K562 (cell line): ENCODE data around the gene ARHGEF4. TPM values are rescaled to one million over a fixed set of nuclear protein-coding genes. Genes with fewer than 3 reads are reported as not detected.

ENCODE experiments used
- ATAC-seq: fragments of 200-7000 bp; cut with Tn5 transposase; 3 replicates; pipeline ENCODE4 v1.9.1; 2020; ENCODE audit warnings: moderate library complexity
- BruUV-seq: library from RNA; stranded (reverse); fragments of 400-500 nt; replicated peaks from 2 replicates; lab custom pipeline; 2021; lab: Mats Ljungman, UMichigan
- CTCF ChIA-PET: fragments of 300-600 bp; formaldehyde crosslinking; extraction: SDS; loops from one replicate; lab custom pipeline; 2021; ENCODE audit warnings: low intra/inter-chr PET ratio; lab: Yijun Ruan, JAX
- POLR2A ChIA-PET: fragments of 300-600, 350-650 bp; sonication (Branson Sonifier 250); formaldehyde crosslinking; extraction: SDS; loops from one replicate; lab custom pipeline; 2021; ENCODE audit warnings: antibody characterized with exemption, inconsistent platforms; lab: Yijun Ruan, JAX
- DNase-seq, 4 experiments: peaks; one replicate each; pipeline versions ENCODE4 v3.0.0 to v3.0.0-alpha.2; 2011 to 2018; ENCODE audit warnings: low spot score in 3 of 4, mixed read lengths in 3 of 4; ENCODE audit errors: extremely low read depth in 1 of 4
- FAIRE-seq: peaks from 2 replicates; lab custom pipeline; 2011; peaks lifted over from hg19 to GRCh38; lab: Jason Lieb, UNC
- H2AFZ ChIP-seq: 2 replicates; pipeline ENCODE4 v1.6.0; 2011; ENCODE audit warnings: low read depth, low read length, control low read depth, inconsistent platforms
- H3K27ac ChIP-seq: fragments of 200-600 bp; 3 replicates; pipeline ENCODE4 v1.8.0; 2011; ENCODE audit warnings: low read depth, mild to moderate bottlenecking, control low read depth, inconsistent platforms, low read length, moderate library complexity, mixed read lengths; ENCODE audit errors: extremely low read depth
- H3K27me3 ChIP-seq, 2 experiments: fragments of 300-600 bp in 1 of 2; 2 replicates in 1 of 2; 3 replicates in 1 of 2; pipeline versions ENCODE4 v1.6.0 to v1.8.0; 2011; ENCODE audit warnings: inconsistent platforms in 2 of 2, low read length in 2 of 2, mild to moderate bottlenecking in 1 of 2, mixed read lengths in 1 of 2, moderate library complexity in 1 of 2; ENCODE audit not compliant: control insufficient read depth in 2 of 2, insufficient read depth in 2 of 2
- H3K36me3 ChIP-seq: fragments of 300-600 bp; 3 replicates; pipeline ENCODE4 v1.8.0; 2011; ENCODE audit warnings: mild to moderate bottlenecking, low read length, inconsistent platforms; ENCODE audit not compliant: control insufficient read depth, insufficient read depth
- H3K4me1 ChIP-seq, 2 experiments: fragments of 200-600 bp in 1 of 2; replicated peaks in 1 of 2; 2 replicates in 1 of 2; 3 replicates in 1 of 2; pipeline versions ENCODE4 v1.5.1 to v1.8.0; 2011; ENCODE audit warnings: inconsistent platforms in 2 of 2, low read length in 2 of 2, mild to moderate bottlenecking in 1 of 2, mixed read lengths in 1 of 2, moderate library complexity in 1 of 2; ENCODE audit not compliant: control insufficient read depth in 2 of 2, insufficient read depth in 2 of 2
- H3K4me2 ChIP-seq: 2 replicates; pipeline ENCODE4 v1.6.1; 2011; ENCODE audit warnings: low read length, control low read depth, inconsistent platforms, mixed read lengths; ENCODE audit not compliant: insufficient read depth
- H3K4me3 ChIP-seq: fragments of 200-600 bp; sonication (generic), shearing (Covaris generic); 2 replicates; pipeline ENCODE4 v1.5.1; 2016; ENCODE audit warnings: control low read depth, inconsistent platforms
- H3K79me2 ChIP-seq: fragments of 200-600 bp; 3 replicates; pipeline ENCODE4 v1.8.0; 2011; ENCODE audit warnings: low read length, inconsistent platforms; ENCODE audit not compliant: control insufficient read depth, insufficient read depth
- H3K9ac ChIP-seq, 2 experiments: 2 replicates each; pipeline versions ENCODE4 v1.6.0 to v1.6.1; 2011; ENCODE audit warnings: low read depth in 2 of 2, low read length in 2 of 2, control low read depth in 1 of 2, inconsistent platforms in 1 of 2, mild to moderate bottlenecking in 1 of 2, mixed read lengths in 1 of 2; ENCODE audit not compliant: insufficient read depth in 1 of 2
- H3K9me1 ChIP-seq: one replicate; pipeline ENCODE4 v1.6.0; 2011; ENCODE audit warnings: inconsistent platforms, mild to moderate bottlenecking, low read length, moderate library complexity; ENCODE audit not compliant: control insufficient read depth, insufficient read depth
- H3K9me3 ChIP-seq: replicated peaks from 2 replicates; pipeline ENCODE4 v1.5.1; 2011; ENCODE audit warnings: low read depth, low read length, inconsistent platforms; ENCODE audit not compliant: control insufficient read depth, insufficient read depth
- H4K20me1 ChIP-seq: replicated peaks from 2 replicates; pipeline ENCODE4 v1.6.1; 2011; ENCODE audit warnings: low read length, inconsistent platforms, mixed read lengths; ENCODE audit not compliant: control insufficient read depth, insufficient read depth
- CBX2 ChIP-seq: fragments of 200-600 bp; sonication (generic); IDR thresholded peaks from one replicate; pipeline ENCODE4 v1.6.1; 2012; ENCODE audit warnings: mild to moderate bottlenecking, low read length, inconsistent platforms; ENCODE audit not compliant: insufficient read depth, poor library complexity, severe bottlenecking
- RBM39 ChIP-seq: fragments of 200-400 bp; formaldehyde crosslinking; optimal IDR thresholded peaks from 2 replicates; pipeline ENCODE3; 2018; ENCODE audit warnings: low read depth, low read length
- ZNF24 ChIP-seq: fragments of 450-650 bp; IDR thresholded peaks from 2 replicates; pipeline ENCODE4 v1.6.1; 2016
- WGBS: fragments of 100-300 bp; shearing (Covaris generic); methylation state at CpG from one replicate; pipeline ENCODE4 v1.1.6; 2016; ENCODE audit warnings: low coverage, mixed read lengths; ENCODE audit not compliant: insufficient coverage; ENCODE audit errors: missing lambda C conversion rate; 5-methylcytosine and 5-hydroxymethylcytosine counted together
- in situ Hi-C: fragments of 300-500 bp; cut with MboI; formaldehyde crosslinking; loops from 4 replicates; pipeline ENCODE4 v1.15.0; 2018; ENCODE audit warnings: inconsistent platforms, mixed read lengths
- intact Hi-C: fragments of 100-400 bp; cut with micrococcal nuclease; formaldehyde crosslinking; loops from 2 replicates; pipeline ENCODE4 v1.14.2; 2022
- polyA plus RNA-seq, 8 experiments: library from polyadenylated mRNA; depleted of rRNA in 4 of 8; stranded (reverse) in 5 of 8; unstranded in 3 of 8; fragments of >200 nt; fragmentation: Nextera tagmentation in 2 of 8; fragmentation: Illumina TruSeq in 1 of 8; extraction: Ambion mirVana in 2 of 8; extraction: Trizol in 1 of 8; gene quantifications; 2 replicates each; pipeline versions ENCODE4 v1.2.1 to v1.2.3, GENCODE V29; 2011 to 2014; ENCODE audit warnings: inconsistent platforms in 1 of 8, missing spikeins in 1 of 8
- total RNA-seq, 7 experiments: library from RNA; depleted of rRNA in 6 of 7; stranded (reverse); fragments of >200 nt in 6 of 7; fragmentation: Illumina TruSeq in 2 of 7; extraction: Trizol in 2 of 7; gene quantifications; 2 replicates each; pipeline versions ENCODE4 v1.2.1 to v1.2.3, GENCODE V29; 2011 to 2021; ENCODE audit warnings: low replicate concordance in 1 of 7
- TF ChIP-seq, protein P1 (sequence below): sonication (generic); formaldehyde crosslinking; IDR thresholded peaks from 2 replicates; pipeline ENCODE4 v1.4.0; 2020; ENCODE audit warnings: mild to moderate bottlenecking, missing genetic modification reagents

ARHGEF4 gene
- total and polyA plus RNA-seq, 9 of the 15 experiments (the other 6 are each of a cell fraction or from before 2014, with no cell fraction given), result not detected

DNA sequence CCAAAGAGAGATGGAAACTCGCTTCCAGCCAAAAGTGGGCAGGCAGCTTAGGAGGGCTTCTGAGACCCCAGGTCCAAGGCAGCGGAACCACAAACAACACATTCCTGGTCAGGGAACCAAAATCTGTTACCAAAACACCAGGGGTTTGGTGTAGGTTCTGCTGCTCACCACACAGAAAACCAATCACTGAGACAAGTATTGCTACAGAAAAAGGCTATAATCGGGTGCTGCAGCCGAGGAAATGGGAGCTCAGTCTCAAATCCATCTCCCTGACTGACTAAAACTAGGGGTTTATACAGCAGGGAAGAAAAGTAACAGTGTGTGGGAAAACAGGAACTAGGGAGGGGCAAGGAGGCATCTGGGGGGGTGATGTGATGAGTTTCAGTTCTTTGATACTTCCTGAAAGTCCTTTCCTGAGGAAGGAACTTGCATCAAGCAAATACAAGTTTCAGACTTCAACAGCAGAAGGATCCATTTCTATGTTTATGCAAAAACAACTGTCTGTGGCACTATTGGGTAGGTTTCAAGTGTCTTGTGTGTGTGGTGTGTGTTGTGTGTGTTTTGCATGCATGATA is 148.6 kb downstream of the ARHGEF4 start:
- Histone ChIP-seq H3K4me3 (no peak overlapping the region), H3K9me1 (no peaks in the 10 kb centered on the region), H3K4me2 (no peak overlapping the region), H3K9ac (no peak overlapping the region), H2AFZ (no peak overlapping the region), H4K20me1 (no peaks in the 10 kb centered on the region), H3K36me3 (no peaks in the 10 kb centered on the region), H3K4me1 (no peaks in the 10 kb centered on the region), H3K27ac (no peak overlapping the region), H3K79me2 (no peaks in the 10 kb centered on the region), H3K9me3 (peaks cover 7% of the 10 kb centered on the region), H3K27me3 (peaks cover 0 to 19% of the 10 kb centered on the region in 2 experiments; a peak in 2 of 5 replicates)
- in situ Hi-C loops (no loop called here), intact Hi-C loops (no loop called here)
- 6% methylated on average over 4 of the region's 4 CpGs for WGBS
- ChIA-PET POLR2A (no interaction called here), CTCF (no interaction called here)
- DNase-seq (no peak), FAIRE-seq (no peak), ATAC-seq (no peak)
- TF ChIP-seq, protein P1, sequence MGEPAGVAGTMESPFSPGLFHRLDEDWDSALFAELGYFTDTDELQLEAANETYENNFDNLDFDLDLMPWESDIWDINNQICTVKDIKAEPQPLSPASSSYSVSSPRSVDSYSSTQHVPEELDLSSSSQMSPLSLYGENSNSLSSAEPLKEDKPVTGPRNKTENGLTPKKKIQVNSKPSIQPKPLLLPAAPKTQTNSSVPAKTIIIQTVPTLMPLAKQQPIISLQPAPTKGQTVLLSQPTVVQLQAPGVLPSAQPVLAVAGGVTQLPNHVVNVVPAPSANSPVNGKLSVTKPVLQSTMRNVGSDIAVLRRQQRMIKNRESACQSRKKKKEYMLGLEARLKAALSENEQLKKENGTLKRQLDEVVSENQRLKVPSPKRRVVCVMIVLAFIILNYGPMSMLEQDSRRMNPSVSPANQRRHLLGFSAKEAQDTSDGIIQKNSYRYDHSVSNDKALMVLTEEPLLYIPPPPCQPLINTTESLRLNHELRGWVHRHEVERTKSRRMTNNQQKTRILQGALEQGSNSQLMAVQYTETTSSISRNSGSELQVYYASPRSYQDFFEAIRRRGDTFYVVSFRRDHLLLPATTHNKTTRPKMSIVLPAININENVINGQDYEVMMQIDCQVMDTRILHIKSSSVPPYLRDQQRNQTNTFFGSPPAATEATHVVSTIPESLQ (CRISPR knock-in tag), result no peak
- TF ChIP-seq CBX2 (no peak), RBM39 (no peak), ZNF24 (no peak)
- no TSS peak for BruUV-seq
